Measurements from ENCODE around the gene PTMS.

DNA sequence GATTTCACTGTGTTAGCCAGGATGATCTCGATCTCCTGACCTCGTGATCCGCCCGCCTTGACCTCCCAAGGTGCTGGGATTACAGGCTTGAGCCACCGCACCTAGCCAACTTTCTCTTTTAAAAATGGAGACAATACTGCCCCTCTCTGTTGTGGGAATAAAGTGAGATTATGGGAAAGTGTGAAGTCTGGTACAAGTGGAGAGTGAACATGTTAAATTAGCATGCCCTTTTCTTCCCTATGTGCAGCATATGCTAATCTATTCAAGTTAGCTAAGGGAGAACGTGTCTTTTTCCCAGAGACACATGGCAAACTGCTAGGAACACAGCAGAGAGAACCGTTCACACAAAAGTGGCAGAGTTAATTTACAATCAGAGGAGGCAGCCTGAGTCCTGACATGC is 40.8 kb upstream of the PTMS start:
- no peak for TF ChIP-seq CTCF (conservative IDR thresholded peaks at IDR 0.05; ENCODE audit: low read length)
- no peak for TF ChIP-seq EZH2phosphoT487 (IDR thresholded peaks at IDR 0.05; ENCODE audit: borderline replicate concordance, low read depth, low read length)
